Fibroblast of mammary gland (primary cell): ENCODE results near the gene CHSY1.

Experiments
- DNase-seq: peaks from one replicate; pipeline ENCODE4 v3.0.0-alpha.2; 2010; ENCODE audit warnings: low read depth
- H3K4me3 ChIP-seq: 2 replicates; pipeline ENCODE4 v1.5.1; 2011; ENCODE audit warnings: low read depth, mild to moderate bottlenecking, low read length, moderate library complexity; ENCODE audit not compliant: control insufficient read depth
- CTCF ChIP-seq: conservative IDR thresholded peaks from 2 replicates; pipeline ENCODE4 v1.5.1; 2011; ENCODE audit warnings: low read depth, low read length, inconsistent platforms; ENCODE audit not compliant: control insufficient read depth, insufficient read depth

Gene CHSY1

GRCh38 chr15:101142711-101143110 lies 109.1 kb downstream of the CHSY1 start:
- TF ChIP-seq CTCF, result no peak
- DNase-seq, result no peak
- no peak overlapping the region for H3K4me3 ChIP-seq

GRCh38 chr15:101141926-101142527 lies 109.8 kb downstream of the CHSY1 start:
- no peak for DNase-seq
- H3K4me3 ChIP-seq, result no peak overlapping the region
- no peak for TF ChIP-seq CTCF

GRCh38 chr15:101140697-101141065 lies 111.2 kb downstream of the CHSY1 start:
- DNase-seq, result no peak
- TF ChIP-seq CTCF, result no peak
- no peak overlapping the region for H3K4me3 ChIP-seq

GRCh38 chr15:101139986-101140696 lies 111.7 kb downstream of the CHSY1 start:
- TF ChIP-seq CTCF, result no peak
- H3K4me3 ChIP-seq, result no peak overlapping the region
- no peak for DNase-seq

- no peak for TF ChIP-seq CTCF
- H3K4me3 ChIP-seq, result no peak overlapping the region
- DNase-seq, result no peak
These were observed 112.7 kb downstream of the CHSY1 start for GRCh38 chr15:101138913-101139880.

GRCh38 chr15:101138086-101138660 lies 113.7 kb downstream of the CHSY1 start:
- no peak for TF ChIP-seq CTCF
- no peak for DNase-seq

More at GRCh38 chr15:101138086-101138660, 113.7 kb downstream of the CHSY1 start:
- H3K4me3 ChIP-seq, result no peak overlapping the region
